NCI-H1417 (cell line): ENCODE data around the gene ACD.
A peak's percentile ranks its signal among the peaks of the same experiment; 100 is the strongest.

ENCODE experiments used
- DNase-seq, 3 experiments: peaks; one replicate each; lab custom pipeline; 2025; lab: John Stamatoyannopoulos, UW

Gene ACD

DNA sequence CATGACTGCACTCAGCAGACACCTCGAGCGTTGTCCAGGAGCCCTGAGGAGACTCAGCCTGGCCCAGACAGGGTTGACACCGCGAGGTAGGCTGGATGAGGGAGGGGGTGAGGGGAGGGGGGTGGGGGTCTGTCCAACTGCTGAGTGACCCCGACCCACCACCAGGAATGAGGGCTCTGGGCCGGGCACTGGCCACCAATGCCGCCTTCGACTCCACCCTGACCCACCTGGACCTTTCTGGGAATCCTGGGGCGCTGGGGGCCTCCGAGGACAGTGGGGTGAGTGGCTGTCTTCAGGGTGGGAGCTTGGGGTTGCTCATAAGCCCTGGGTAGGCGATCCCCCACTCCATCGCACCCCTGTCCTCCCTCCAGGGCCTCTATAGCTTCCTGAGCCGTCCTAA is 12.4 kb downstream of the ACD start:
- no peak for DNase-seq

DNA sequence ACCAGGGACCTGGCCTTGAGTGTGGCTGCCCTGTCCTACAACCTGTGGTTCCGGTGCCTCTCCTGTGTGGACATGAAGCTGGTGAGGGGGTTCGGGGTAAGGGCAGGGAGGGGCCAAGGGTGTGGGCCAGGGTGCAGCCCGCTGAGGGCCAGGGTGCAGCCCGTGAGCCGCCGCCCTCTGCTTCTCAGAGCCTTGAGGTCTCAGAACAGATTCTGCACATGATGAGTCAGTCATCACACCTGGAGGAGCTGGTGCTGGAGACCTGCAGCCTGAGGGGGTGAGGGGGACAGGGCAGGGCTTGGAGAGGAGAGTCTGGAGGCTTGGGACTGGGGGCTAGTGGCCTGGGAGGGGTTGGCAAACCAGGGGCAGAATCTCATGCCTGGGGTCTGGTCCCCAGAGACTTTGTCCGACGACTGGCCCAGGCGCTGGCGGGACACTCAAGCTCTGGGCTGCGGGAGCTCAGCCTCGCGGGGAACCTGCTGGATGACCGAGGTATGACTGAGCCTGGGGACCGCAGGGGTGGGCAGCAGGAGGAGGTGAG is 12.9 kb downstream of the ACD start:
- no peak for DNase-seq

DNA sequence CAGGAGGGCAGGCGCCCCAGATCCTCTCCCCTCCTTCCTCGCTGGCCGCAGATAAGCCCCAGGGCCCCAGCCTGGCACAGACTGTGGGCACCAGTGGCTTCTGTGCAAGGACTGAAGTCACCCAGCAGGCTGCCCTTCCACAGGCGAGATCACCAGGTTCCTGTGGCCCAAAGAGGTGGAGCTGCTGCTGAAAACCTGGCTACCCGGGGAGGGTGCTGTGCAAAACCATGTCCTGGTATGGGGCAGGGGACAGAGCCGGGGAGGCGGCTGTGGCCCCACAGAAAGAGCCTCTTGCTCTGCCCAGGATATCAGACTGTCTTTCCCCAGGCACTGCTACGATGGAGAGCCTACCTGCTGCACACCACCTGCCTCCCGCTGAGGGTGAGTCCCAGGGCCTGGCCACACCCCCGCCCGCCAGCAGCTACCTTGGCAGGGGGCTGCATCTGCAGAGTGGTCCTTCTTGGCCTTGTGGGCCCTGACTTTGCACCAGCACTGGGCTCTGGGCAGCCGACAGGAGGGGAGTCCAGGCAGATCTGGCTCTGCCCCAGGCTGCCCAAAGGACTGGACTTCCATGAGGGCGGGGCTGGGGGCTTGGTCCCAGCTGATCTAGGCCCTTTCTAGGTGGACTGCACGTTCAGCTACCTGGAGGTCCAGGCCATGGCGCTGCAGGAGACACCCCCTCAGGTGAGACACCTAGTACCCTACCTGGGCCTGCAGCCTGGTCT is 14.5 kb downstream of the ACD start:
- peak in 1 of 3 experiments; percentile 51 for DNase-seq

DNA sequence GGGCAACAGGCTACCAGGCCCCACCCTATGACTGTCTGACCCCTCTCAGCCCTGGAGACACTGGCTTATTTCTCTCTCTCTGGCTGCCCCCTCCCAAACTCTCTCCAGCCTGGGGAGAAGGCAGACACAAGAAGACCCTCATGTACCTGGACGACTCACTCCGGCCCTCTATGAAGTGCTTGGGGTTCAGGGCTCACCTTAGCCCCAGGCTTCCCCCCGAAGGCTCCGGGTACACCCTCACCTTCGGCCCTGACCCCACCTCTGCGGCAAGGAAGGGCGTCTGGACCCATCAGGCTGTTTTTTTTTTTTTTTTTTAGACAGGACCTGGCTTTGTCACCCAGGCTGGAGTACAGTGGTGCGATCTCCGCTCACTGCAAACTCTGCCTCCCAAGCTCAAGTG is 16.0 kb downstream of the ACD start:
- no peak for DNase-seq

DNA sequence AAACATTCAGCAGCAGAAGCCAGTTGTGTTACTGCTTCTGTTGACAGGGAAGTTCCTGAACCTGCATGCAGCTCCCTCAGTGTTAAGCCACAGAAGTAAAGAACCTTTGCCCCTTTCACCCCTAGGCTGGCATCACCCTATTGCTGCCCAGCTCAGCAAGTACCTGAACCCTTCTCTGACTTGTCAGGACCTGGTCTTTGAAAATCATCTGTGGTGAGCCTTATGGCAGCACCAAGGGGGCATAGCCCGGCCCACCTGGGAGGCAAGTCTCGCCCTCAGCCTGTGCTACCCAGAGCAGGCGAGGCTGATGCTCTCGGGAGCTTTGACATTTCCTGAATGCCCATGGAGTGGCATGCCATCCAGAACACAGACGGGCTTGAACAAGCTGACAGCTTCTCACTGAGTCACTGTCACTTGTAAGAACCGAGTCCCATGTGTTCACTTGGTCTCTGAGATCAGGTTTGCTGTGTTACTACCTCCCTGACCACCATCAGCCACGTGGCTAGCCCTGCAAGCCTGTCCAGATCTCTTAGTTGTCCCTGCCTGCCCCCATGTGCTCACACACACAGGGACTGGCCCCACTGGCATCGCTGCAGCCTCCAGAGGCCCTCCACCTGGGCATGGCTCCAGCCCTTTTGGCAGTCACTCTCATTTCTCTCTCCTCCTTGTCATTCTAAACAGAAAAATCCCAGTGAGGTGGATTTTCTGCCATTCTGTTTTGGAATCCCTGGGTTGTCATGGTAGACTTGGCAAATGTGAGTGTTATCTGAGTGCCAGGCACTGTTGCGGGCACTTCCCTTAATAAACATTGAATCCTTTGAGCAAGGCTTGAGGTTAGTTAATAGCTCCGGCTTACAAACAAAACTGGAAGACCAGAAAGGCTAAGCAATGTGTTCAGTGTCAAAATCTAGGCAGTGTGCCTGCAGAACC is 18.0 kb downstream of the ACD start:
- no peak for DNase-seq

DNA sequence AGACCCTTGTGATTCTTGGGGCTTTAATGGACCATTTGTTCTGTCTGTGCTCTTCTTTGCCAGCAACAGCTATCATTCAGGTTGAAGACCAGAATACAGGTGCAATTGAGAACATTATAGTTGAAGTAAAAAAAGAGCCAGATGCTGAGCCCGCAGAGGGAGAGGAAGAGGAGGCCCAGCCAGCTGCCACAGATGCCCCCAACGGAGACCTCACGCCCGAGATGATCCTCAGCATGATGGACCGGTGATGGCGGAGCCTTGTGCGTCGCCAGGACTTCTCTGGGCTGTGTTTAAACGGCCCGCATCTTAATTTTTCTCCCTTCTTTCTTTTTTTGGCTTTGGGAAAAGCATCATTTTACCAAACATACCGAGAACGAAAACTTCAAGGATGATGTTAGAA is 22.4 kb downstream of the ACD start:
- no peak for DNase-seq

DNA sequence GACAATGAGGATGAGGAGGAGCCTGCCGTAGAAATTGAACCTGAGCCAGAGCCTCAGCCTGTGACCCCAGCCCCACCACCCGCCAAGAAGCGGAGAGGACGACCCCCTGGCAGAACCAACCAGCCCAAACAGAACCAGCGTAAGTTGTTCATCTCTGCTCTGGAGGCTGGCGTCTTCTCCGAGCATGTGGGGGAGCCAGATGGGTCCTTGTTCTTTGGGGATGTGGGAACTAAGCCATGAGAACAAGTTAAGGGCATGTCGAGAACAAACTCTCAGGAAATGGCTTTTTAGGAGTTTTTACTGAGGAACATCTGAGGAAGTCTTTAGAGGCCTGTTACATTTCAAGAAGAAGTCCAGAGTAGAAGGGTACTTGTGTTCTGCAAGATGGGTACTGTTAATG is 23.3 kb downstream of the ACD start:
- DNase-seq = no peak

DNA sequence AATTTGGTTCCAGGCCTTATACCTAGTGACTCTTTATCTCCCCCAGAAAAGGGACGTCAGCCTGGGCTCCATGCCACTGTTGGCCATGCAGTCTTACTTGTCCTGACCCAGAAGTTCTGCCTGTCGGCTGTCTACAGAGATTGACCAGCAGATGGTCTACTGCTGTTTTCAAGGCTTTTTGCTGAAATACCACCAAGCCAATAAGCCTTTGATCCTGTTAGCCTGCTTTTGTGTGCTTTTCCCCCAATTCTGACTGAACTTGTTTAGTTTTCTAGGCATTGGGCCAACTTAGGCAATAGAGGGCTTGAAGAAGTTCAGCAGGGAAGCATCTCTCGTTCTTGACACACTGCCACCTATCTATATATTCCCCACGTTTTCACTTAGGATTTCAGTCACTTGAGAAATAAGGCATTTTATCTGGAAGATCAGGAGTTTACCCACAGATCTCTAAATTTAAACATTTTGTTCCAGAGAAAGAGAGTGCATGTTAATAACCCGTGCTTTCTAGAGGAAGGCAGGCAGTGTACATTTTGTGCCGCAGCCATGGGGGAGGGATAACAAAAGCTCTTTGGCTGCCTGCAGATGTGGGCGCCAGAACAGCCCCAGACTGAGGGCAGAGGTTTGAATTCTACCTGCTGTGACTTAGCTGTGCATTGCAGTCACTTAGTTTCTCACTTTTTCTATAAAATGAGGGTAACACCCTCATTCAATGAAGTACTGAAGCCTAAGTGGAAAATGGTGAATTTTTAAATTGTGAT is 27.5 kb downstream of the ACD start:
- DNase-seq = no peak

DNA sequence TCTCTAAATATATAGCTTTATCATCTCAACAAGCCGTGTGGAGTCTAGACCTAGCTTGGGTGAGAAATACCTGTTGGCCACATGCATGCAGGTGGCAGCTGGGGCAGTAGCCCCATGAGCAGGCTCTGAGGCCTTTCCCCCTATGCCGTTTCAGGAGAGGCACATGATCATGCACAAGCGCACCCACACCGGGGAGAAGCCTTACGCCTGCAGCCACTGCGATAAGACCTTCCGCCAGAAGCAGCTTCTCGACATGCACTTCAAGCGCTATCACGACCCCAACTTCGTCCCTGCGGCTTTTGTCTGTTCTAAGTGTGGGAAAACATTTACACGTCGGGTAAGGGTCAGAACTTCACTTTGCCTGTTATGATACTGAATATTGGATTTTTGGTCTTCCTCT is 31.8 kb downstream of the ACD start:
- DNase-seq = no peak

DNA sequence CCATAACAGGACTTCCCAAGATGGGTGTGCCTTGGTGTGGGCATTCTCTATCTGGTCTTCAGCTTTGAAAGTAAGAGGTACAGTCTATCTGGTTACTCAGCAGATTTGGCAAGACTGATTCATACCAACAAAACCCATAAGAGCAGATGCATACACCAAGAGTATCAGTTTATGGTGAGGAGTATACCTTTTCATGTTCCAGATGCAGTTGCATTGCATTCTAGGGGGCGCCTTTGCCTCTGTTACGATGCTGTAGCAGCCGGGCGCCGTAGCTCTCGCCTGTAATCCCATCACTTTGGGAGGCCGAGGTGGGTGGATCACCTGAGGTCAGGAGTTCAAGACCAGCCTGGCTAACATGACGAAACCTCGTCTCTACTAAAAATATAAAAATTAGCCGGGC is 46.3 kb downstream of the ACD start:
- no peak for DNase-seq

DNA sequence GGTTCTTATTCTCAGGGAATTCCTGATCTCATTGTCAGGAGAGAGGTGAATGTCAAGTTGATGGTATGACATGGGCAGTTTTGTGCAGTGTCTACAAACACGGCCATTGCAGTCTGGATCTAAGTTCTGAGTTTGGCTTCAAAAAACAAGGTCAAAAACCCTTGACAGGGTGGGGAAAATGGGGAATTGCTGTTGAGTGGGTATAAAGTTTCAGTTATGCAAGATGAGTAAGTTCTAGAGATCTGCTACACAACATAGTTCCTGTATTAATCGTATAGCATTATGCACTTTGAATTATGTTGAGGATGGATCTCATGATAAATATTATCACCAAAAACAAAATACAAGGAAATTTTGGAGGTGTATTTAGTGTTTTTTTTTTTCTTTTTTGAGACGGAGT is 51.7 kb downstream of the ACD start:
- no peak for DNase-seq
